ENCODE results near the gene PDE3A. TPM values are rescaled to one million over a fixed set of nuclear protein-coding genes. Genes with fewer than 3 reads are reported as not detected.

PDE3A gene
- polyA plus RNA-seq, 3 donors = 0.10 TPM; not detected in 2

- H3K4me1 Mint-ChIP-seq = no peaks in the 10 kb centered on the region
- no peak for DNase-seq
- H3K27me3 ChIP-seq (ENCODE audit: control insufficient read depth in 2 of 2, insufficient read depth in 2 of 2, low read length in 2 of 2) = no peaks in the 10 kb centered on the region
- H3K4me2 ChIP-seq (replicated peaks; ENCODE audit: extremely low read depth, low read length, poor library complexity, severe bottlenecking) = no peak overlapping the region
- no peak overlapping the region for H3K4me3 ChIP-seq (replicated peaks in 1 of 3; ENCODE audit: low read depth in 2 of 3, low read length in 3 of 3)
- no peak overlapping the region for H3K4me3 Mint-ChIP-seq
- H3K79me2 ChIP-seq (ENCODE audit: insufficient read depth, low read length) = no peaks in the 10 kb centered on the region
- H3K36me3 Mint-ChIP-seq = no peaks in the 10 kb centered on the region
- peaks cover 0 to 5% (median 3%) of the 10 kb centered on the region in 7 donors for H3K9me3 Mint-ChIP-seq
- H3K4me1 ChIP-seq (ENCODE audit: control insufficient read depth in 1 of 2, insufficient read depth in 2 of 2, low read length in 2 of 2) = no peaks in the 10 kb centered on the region
- no peaks in the 10 kb centered on the region for H4K20me1 ChIP-seq (ENCODE audit: insufficient read depth, low read length)
- no peaks in the 10 kb centered on the region for H3K9me3 ChIP-seq (replicated peaks in 1 of 2; ENCODE audit: control insufficient read depth in 1 of 2, insufficient read depth in 1 of 2, low read length in 2 of 2)
- H3K36me3 ChIP-seq (replicated peaks in 1 of 2; ENCODE audit: control insufficient read depth in 1 of 2, insufficient read depth in 2 of 2, low read length in 2 of 2) = no peaks in the 10 kb centered on the region
- H3K9ac ChIP-seq (ENCODE audit: insufficient read depth, low read length, poor library complexity, severe bottlenecking) = no peak overlapping the region
- no peak overlapping the region for H2AFZ ChIP-seq (ENCODE audit: insufficient read depth, low read depth, low read length, poor library complexity, severe bottlenecking)
- H3K27ac ChIP-seq (ENCODE audit: low read depth in 1 of 2, low read length in 2 of 2) = no peak overlapping the region
- WGBS (ENCODE audit: insufficient coverage) = no CpG with 5 or more reads among the region's 5 CpGs
- TF ChIP-seq CTCF (IDR thresholded peaks at IDR 0.05) = no peak
- no peak overlapping the region for H3K27ac Mint-ChIP-seq
- peaks cover 0 to 1% (median 0%) of the 10 kb centered on the region in 3 donors for H3K27me3 Mint-ChIP-seq (ENCODE audit: low read depth in 3 of 3)
- intact Hi-C loops (cut with micrococcal nuclease) = no loop called here
Measured at GRCh38 chr12:20473133-20473532, 104.8 kb downstream of the PDE3A start.

GRCh38 chr12:20474016-20474415 lies 105.7 kb downstream of the PDE3A start:
- Mint-ChIP-seq H3K36me3 (no peaks in the 10 kb centered on the region), H3K27ac (no peak overlapping the region), H3K4me3 (no peak overlapping the region), H3K4me1 (no peaks in the 10 kb centered on the region), H3K9me3 (peaks cover 0 to 5% (median 3%) of the 10 kb centered on the region in 7 donors), H3K27me3 (ENCODE audit: low read depth in 3 of 3) (peaks cover 0 to 1% (median 0%) of the 10 kb centered on the region in 3 donors)
- H3K9me3 ChIP-seq (replicated peaks in 1 of 2; ENCODE audit: control insufficient read depth in 1 of 2, insufficient read depth in 1 of 2, low read length in 2 of 2) = no peaks in the 10 kb centered on the region
- H3K4me2 ChIP-seq (replicated peaks; ENCODE audit: extremely low read depth, low read length, poor library complexity, severe bottlenecking) = no peak overlapping the region
- intact Hi-C loops (cut with micrococcal nuclease) = no loop called here
- H3K4me1 ChIP-seq (ENCODE audit: control insufficient read depth in 1 of 2, insufficient read depth in 2 of 2, low read length in 2 of 2) = no peaks in the 10 kb centered on the region
- no peak overlapping the region for H3K27ac ChIP-seq (ENCODE audit: low read depth in 1 of 2, low read length in 2 of 2)
- H3K9ac ChIP-seq (ENCODE audit: insufficient read depth, low read length, poor library complexity, severe bottlenecking) = no peak overlapping the region
- H3K36me3 ChIP-seq (replicated peaks in 1 of 2; ENCODE audit: control insufficient read depth in 1 of 2, insufficient read depth in 2 of 2, low read length in 2 of 2) = no peaks in the 10 kb centered on the region
- H3K27me3 ChIP-seq (ENCODE audit: control insufficient read depth in 2 of 2, insufficient read depth in 2 of 2, low read length in 2 of 2) = no peaks in the 10 kb centered on the region
- TF ChIP-seq CTCF (IDR thresholded peaks at IDR 0.05) = no peak
- no peak overlapping the region for H2AFZ ChIP-seq (ENCODE audit: insufficient read depth, low read depth, low read length, poor library complexity, severe bottlenecking)
- WGBS (ENCODE audit: insufficient coverage) = no CpG with 5 or more reads among the region's 6 CpGs
- DNase-seq = no peak
- no peak overlapping the region for H3K4me3 ChIP-seq (replicated peaks in 1 of 3; ENCODE audit: low read depth in 2 of 3, low read length in 3 of 3)
- H4K20me1 ChIP-seq (ENCODE audit: insufficient read depth, low read length) = no peaks in the 10 kb centered on the region
- H3K79me2 ChIP-seq (ENCODE audit: insufficient read depth, low read length) = no peaks in the 10 kb centered on the region

All from CD14-positive monocyte (primary cell).